Raji (cell line): Measurements from ENCODE around the gene CTNNA2.

Experiments used
- POLR2A ChIP-seq: IDR thresholded peaks from 2 replicates; pipeline ENCODE4 v1.6.1; 2011; ENCODE audit warnings: low read depth, low read length, control low read depth; ENCODE audit not compliant: insufficient read depth

The CTNNA2 gene

GRCh38 chr2:79638410-79638809 is 125.6 kb downstream of the CTNNA2 start:
- TF ChIP-seq POLR2A: no peak

- TF ChIP-seq POLR2A: no peak
Measured at GRCh38 chr2:79638954-79639353, 126.1 kb downstream of the CTNNA2 start.

GRCh38 chr2:79640001-79640400 is 127.2 kb downstream of the CTNNA2 start:
- TF ChIP-seq POLR2A: no peak

- no peak for TF ChIP-seq POLR2A
Measured at GRCh38 chr2:79649531-79649930, 136.7 kb downstream of the CTNNA2 start.

GRCh38 chr2:79660557-79660956 is 147.7 kb downstream of the CTNNA2 start:
- TF ChIP-seq POLR2A: no peak

- TF ChIP-seq POLR2A: no peak
Measured at GRCh38 chr2:79665091-79665490, 152.2 kb downstream of the CTNNA2 start.

- no peak for TF ChIP-seq POLR2A
Measured at GRCh38 chr2:79666430-79666829, 153.6 kb downstream of the CTNNA2 start.

- no peak for TF ChIP-seq POLR2A
Measured at GRCh38 chr2:79669714-79670113, 156.9 kb downstream of the CTNNA2 start.

GRCh38 chr2:79670198-79670597 is 157.3 kb downstream of the CTNNA2 start:
- TF ChIP-seq POLR2A: no peak

- no peak for TF ChIP-seq POLR2A
Measured at GRCh38 chr2:79686884-79687283, 174.0 kb downstream of the CTNNA2 start.

GRCh38 chr2:79695248-79695647 is 182.4 kb downstream of the CTNNA2 start:
- no peak for TF ChIP-seq POLR2A

- TF ChIP-seq POLR2A: no peak
Measured at GRCh38 chr2:79697200-79697599, 184.3 kb downstream of the CTNNA2 start.

GRCh38 chr2:79700651-79701050 is 187.8 kb downstream of the CTNNA2 start:
- no peak for TF ChIP-seq POLR2A

- no peak for TF ChIP-seq POLR2A
Measured at GRCh38 chr2:79702905-79703304, 190.1 kb downstream of the CTNNA2 start.

GRCh38 chr2:79711098-79711497 is 198.2 kb downstream of the CTNNA2 start:
- TF ChIP-seq POLR2A: no peak

GRCh38 chr2:79713131-79713785 is 200.4 kb downstream of the CTNNA2 start:
- TF ChIP-seq POLR2A: no peak

GRCh38 chr2:79714283-79714682 is 201.4 kb downstream of the CTNNA2 start:
- no peak for TF ChIP-seq POLR2A

- TF ChIP-seq POLR2A: no peak
Measured at GRCh38 chr2:79715338-79715737, 202.5 kb downstream of the CTNNA2 start.

GRCh38 chr2:79716266-79716665 is 203.4 kb downstream of the CTNNA2 start:
- TF ChIP-seq POLR2A: no peak
